HG02970 (cell line): ENCODE data around the gene C12orf56.
"Not testable (repeated sequence)": the region's sequence is repeated elsewhere in the genome, so short reads cannot be mapped to it uniquely, and the experiment has no call there.

ENCODE experiments used
- ATAC-seq: cut with Tn5 transposase; IDR thresholded peaks from one replicate; pipeline ENCODE4 v1.9.1; 2021; ENCODE audit warnings: mild to moderate bottlenecking, moderate library complexity, moderate number of reproducible peaks; ENCODE audit not compliant: unreplicated experiment, low FRiP score

Gene C12orf56

GRCh38 chr12:64319540-64320225 lies 70.9 kb downstream of the C12orf56 start:
- ATAC-seq, result not testable (repeated sequence)

DNA sequence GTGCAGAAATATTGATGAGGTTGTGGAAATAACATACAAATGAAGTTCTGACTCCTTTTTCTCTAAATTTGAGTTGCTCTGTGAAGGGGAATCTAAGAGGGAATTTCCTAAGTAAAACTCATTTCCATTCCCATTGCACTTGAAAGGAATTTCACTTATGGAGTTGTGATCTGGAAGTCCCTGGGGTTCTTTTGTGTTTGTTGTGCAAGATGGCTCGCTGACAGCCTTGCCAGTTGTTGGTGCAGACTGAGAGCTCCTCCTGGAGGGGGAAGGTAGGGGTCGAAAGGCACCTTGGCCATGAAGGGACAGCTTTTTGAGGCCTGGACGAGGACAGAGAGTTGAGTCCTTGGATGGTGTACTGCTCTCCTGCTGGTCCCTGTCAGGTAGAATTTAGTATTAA lies 72.0 kb downstream of the C12orf56 start:
- ATAC-seq, result no peak

DNA sequence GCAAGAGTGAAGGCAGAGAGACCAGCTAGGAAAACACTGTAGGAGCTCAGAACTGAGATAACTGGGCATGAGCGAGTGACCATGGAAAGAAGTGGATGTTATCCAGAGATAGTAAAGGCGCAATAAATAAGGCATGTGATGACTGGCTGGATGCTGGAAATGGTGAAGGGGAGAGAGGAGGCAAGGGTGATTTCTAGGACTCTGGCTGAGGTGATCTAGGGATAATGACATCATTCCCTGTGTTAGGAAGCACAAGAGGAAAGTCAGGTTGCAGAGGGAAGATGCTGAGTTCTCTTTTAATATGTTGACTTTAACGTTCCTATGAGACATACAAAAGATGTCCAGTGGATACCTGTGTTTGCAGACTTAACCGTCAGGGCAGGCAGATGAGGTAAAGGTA lies 78.7 kb downstream of the C12orf56 start:
- no peak for ATAC-seq

- ATAC-seq, result no peak
These were observed 86.0 kb downstream of the C12orf56 start for GRCh38 chr12:64304571-64304970.

DNA sequence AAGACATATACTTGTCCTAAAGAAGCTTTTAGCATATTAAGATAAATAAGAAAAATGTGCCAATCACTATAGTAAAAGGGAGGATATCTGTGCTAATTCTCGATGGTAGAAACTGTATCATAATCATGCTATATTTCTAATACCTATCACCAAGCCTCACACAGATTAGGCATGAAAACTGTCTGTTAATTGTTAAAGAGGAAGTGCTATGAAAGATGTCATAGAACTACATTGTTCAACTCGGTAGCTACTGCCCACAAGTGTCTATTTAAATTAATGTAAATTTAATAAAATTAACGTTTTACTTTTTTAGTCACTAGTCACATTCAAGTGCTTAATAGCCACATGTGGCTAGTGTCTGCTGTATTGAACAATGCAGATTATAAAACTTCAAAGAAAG lies 90.9 kb downstream of the C12orf56 start:
- no peak for ATAC-seq

- ATAC-seq, result no peak
These were observed 94.3 kb downstream of the C12orf56 start for GRCh38 chr12:64296301-64296700.

GRCh38 chr12:64293654-64294364 lies 96.7 kb downstream of the C12orf56 start:
- no peak for ATAC-seq

- not testable (repeated sequence) for ATAC-seq
These were observed 97.4 kb downstream of the C12orf56 start for GRCh38 chr12:64293174-64293573.

GRCh38 chr12:64286521-64286920 lies 104.0 kb downstream of the C12orf56 start:
- ATAC-seq, result no peak

- ATAC-seq, result no peak
These were observed 106.3 kb downstream of the C12orf56 start for GRCh38 chr12:64284256-64284655.

DNA sequence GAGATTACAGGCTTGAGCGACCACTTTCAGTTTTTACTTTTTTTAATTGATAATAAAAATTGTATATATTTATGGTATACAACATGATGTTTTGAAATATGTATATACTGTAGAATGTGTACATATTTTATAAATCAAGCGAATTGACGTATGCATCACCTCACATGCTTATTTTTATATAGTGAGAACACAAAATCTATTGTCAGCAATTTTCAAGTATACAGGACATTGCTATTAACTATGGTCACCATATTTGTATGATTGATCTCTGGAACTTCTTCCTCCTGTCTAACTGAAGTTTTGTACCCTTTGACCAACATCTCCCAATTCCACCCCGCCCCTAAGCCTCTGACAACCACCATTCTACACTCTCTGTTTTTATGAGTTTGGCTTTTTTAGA lies 112.1 kb downstream of the C12orf56 start:
- ATAC-seq, result no peak

DNA sequence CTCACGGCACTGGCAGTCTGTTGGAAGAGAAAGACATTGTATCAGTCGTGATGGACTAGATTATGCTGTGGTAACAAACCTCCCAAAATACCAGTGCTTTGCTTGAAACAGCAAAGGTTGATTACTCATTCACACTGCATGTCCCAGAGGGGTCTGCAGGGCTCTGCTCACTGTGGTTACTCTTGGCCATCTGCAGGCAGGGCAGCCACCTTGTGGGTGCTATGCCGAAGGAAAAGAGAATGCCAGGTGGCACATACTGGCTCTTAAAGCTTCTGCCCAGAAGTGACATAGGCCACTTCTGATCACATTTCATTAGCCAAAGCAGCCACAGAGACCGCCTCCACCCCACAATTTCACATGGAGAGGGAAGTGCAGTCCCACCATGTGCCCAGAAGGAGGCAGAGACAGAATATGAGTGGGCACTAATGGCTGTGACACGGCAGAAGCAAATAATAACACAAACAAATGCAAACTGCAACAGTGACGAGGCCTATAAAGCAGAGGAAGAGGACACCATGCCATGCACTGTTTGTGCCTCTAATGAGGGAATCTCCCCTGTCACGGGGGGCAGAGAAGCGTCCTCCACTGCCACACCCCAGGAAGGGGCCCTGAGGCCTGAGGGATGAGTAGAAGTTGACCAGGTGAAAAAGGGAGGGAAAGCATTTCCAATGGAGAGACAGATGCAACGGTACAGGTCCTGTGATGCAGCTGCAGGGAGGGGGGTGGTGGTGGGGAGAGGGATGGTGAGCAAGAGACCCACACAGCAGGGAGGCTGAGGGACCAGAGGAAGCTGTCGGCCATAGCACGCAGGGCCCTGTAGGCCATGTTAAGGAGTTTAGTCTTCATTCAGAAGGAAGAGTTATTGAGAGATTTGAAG lies 116.8 kb downstream of the C12orf56 start:
- no peak for ATAC-seq

DNA sequence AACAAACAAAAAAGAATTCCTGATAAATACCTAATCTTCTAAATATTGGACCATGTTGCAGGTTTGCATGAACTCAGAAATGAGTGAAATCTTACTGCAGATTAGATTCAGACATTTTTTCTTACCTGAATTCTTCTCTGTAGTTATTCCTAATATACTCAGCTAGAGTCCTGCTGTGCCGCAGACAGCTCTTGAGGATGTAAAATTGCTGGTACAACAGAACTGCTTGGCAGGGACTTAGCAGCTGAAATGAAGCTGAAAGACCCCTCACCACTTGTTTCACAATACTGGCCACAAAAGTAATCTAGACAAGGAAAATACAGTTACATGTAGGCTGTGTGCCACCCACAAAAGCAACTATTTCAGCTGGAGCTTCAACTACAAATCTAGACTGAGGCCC lies 120.1 kb downstream of the C12orf56 start:
- ATAC-seq, result no peak

DNA sequence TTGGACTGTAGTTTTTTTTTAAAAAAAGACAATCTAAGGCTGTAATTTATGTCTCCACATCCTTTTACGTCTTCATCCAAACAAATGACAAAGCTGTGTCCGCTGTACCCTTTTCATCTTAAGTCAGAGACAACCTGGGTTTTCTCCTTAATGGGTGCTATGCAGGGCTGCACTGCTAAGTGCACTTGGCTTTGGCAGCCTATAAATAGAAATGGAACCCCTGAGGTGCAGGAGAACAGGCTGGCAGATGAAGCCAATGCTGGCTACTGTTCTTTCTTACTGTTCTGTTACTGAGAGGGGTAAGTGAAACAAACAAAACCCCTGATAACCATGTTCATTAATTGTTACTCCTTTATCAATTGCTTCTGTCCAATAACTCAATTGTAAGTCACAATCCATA lies 121.4 kb downstream of the C12orf56 start:
- no peak for ATAC-seq

DNA sequence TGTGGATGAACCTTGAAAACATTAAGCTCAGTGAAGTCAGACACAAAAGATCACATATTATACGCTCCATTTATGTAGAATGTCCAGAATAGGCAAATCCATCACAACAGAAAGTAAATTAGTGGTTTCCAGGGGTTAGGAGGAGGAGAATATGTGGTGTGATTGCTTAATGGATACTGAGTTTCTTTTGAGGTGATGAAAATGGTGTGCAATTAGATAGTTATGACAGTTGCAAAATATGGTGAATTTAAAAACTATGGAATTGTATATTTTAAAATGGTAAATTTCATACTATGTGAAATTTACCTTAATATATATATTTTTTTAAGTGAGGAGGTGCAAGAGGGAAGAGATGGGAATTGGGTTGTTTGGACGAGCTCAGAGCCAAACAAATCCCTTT lies 122.1 kb downstream of the C12orf56 start:
- no peak for ATAC-seq

DNA sequence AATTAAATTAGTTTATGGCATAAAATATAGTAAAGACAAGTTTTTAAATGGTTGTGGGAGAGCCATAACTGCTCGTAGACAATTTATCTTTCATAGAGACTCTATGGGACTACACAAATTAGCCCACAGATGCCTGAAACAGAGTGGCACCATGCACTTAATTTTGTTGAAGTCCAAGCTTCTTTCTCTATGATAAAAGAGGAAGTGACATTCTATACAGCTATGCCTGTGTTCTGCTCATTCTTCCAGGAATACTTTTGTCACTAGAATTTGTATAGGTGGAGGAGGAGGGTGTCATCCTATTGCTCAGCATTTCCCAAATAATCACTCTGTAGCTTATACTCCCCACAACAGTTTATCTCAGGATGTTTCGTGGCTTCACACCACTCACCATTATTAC lies 124.7 kb downstream of the C12orf56 start:
- no peak for ATAC-seq

DNA sequence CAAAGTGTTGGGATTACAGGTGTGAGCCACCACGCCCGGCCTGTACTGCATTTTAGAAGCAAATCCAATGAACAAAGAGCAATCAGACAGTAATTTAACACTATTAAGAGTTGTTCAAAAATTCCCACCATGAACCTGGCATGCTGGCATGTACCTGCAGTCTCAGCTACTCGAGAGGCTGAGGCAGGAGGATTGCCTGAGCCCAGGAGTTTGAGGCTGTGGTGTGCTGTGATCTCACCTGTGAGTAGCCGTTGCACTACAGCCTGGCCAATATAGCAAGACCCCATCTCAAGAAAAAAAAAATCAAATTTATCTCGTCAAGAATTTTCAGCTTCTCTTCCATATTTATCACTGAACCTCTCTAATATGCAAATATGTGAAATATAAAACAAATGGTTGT lies 128.7 kb downstream of the C12orf56 start:
- ATAC-seq, result no peak

DNA sequence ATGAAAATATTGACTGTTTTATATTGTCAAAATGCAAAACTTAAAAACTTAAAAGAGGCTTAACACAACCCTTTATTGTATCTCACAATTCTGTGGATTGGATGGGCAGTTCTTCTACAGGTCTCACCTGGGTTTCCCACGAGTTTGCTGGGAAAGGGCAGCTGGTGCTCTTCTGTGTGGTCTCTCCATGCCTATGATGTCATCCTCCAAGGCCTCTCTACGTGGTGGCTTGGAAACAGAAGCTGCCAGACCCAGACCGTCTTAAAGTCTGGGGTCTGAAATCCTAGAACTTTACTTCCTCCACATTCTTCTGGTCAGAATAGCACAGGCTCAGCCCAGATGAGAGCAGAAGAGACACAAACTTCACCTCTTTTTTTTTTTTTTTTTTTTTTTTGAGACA lies 132.0 kb downstream of the C12orf56 start:
- no peak for ATAC-seq

DNA sequence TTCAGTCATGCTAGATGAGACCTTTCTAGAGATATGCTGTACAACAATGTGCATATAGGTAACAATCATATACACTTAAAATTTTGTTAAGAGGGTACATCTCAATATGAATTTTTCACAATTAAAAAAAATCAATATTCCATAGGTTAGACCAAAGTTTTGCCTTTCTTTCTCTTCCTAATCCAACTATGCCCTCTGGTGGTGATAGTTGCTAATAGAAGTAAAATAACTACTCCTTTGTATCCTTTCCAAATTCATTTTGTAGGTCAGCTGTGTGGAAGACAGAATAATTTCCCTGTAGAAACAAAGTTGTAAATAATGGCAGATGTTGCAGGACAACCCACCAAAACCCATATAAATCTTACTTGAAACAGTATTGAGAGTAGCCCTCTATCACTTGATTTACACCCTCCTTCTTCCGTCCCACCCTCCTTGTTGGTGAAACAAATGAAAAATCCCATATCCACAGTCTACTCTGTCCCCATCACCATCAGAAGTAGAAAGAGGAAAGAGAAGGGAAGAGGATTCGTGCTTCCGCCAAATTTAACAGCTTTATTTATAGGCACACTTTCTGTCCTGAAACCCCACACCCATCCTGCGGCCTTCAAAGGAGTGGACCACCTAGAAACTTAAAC lies 134.3 kb downstream of the C12orf56 start:
- no peak for ATAC-seq

DNA sequence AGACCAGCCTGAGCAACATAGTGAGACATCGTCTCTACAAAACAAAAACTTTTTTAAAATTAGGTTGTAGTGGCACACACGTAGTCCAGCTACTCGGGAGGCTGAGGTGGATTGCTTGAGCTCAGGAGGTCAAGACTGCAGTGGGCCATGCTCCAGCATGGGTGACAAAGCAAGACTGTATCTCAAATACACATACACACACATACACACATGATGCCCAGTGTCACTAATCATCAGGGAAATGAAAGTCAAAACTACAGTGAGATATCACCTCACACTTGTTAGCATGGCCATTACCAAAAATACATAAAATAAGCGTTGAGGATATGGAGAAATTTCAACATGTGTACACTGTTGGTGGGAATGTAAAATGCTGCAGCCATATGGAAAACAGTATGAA lies 135.3 kb downstream of the C12orf56 start:
- no peak for ATAC-seq

DNA sequence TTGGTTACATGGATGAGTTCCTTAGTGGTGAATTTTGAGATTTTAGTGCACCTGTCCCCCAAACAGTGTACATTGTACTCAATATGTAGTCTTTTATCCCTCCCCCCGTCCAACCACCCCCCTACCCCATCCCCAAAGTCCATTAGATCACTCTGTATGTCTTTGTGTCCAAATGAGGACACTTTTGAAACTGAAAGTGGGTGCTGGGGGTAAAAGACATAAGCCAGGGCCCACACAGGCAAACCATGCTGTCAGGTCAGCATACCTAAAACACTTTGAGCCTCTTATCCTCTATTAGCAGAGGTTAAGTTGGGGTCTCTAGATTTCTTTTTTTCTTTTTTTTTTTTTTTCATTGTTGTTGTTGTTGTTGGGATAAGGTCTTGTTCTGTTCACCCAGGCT lies 137.2 kb downstream of the C12orf56 start:
- ATAC-seq, result no peak
